ENCODE results near the gene MAPK4. TPM values are rescaled to one million over a fixed set of nuclear protein-coding genes. Genes with fewer than 3 reads are reported as not detected.

Gene MAPK4
- total RNA-seq, 2 donors from 2014 or later: 10.6 to 12.6 TPM

GRCh38 chr18:50717563-50717962, 157.7 kb downstream of the MAPK4 start:
- Histone ChIP-seq H3K9me3 (no peaks in the 10 kb centered on the region), H3K36me3 (no peaks in the 10 kb centered on the region), H3K4me3 (no peak overlapping the region), H3K4me1 (replicated peaks) (no peaks in the 10 kb centered on the region), H3K27ac (no peak overlapping the region), H3K27me3 (replicated peaks; ENCODE audit: insufficient read depth) (no peaks in the 10 kb centered on the region)
- no peak for TF ChIP-seq POLR2AphosphoS5 (IDR thresholded peaks at IDR 0.05)
- no peak for TF ChIP-seq POLR2A (IDR thresholded peaks at IDR 0.05)
- TF ChIP-seq CTCF (IDR thresholded peaks at IDR 0.05): no peak
- 81% methylated on average over 2 of the region's 2 CpGs for WGBS
- intact Hi-C loops (cut with DNase I): no loop called here
- DNase-seq (ENCODE audit: low spot score): no peak

GRCh38 chr18:50719471-50720324, 159.8 kb downstream of the MAPK4 start:
- H3K36me3 ChIP-seq: no peaks in the 10 kb centered on the region
- TF ChIP-seq POLR2AphosphoS5 (IDR thresholded peaks at IDR 0.05) (no peak), CTCF (IDR thresholded peaks at IDR 0.05) (no peak), POLR2A (IDR thresholded peaks at IDR 0.05) (no peak)
- no peaks in the 10 kb centered on the region for H3K9me3 ChIP-seq
- H3K27ac ChIP-seq: no peak overlapping the region
- intact Hi-C loops (cut with DNase I): no loop called here
- no peaks in the 10 kb centered on the region for H3K27me3 ChIP-seq (replicated peaks; ENCODE audit: insufficient read depth)
- H3K4me3 ChIP-seq: no peak overlapping the region
- 86% methylated on average over 11 of the region's 11 CpGs for WGBS
- DNase-seq (ENCODE audit: low spot score): no peak
- H3K4me1 ChIP-seq (replicated peaks): no peaks in the 10 kb centered on the region

GRCh38 chr18:50720325-50720674, 160.4 kb downstream of the MAPK4 start:
- H3K4me3 ChIP-seq: no peak overlapping the region
- H3K36me3 ChIP-seq: no peaks in the 10 kb centered on the region
- H3K27ac ChIP-seq: no peak overlapping the region
- 85% methylated on average over 4 of the region's 4 CpGs for WGBS
- no peaks in the 10 kb centered on the region for H3K9me3 ChIP-seq
- DNase-seq (ENCODE audit: low spot score): no peak
- no peak for TF ChIP-seq CTCF (IDR thresholded peaks at IDR 0.05)
- no peak for TF ChIP-seq POLR2AphosphoS5 (IDR thresholded peaks at IDR 0.05)
- TF ChIP-seq POLR2A (IDR thresholded peaks at IDR 0.05): no peak
- intact Hi-C loops (cut with DNase I): no loop called here
- H3K27me3 ChIP-seq (replicated peaks; ENCODE audit: insufficient read depth): no peaks in the 10 kb centered on the region
- no peaks in the 10 kb centered on the region for H3K4me1 ChIP-seq (replicated peaks)

GRCh38 chr18:50721006-50721405, 161.1 kb downstream of the MAPK4 start:
- H3K4me1 ChIP-seq (replicated peaks): no peaks in the 10 kb centered on the region
- WGBS: 95% methylated on average over 4 of the region's 4 CpGs
- intact Hi-C loops (cut with DNase I): no loop called here
- TF ChIP-seq POLR2AphosphoS5 (IDR thresholded peaks at IDR 0.05) (no peak), CTCF (IDR thresholded peaks at IDR 0.05) (no peak), POLR2A (IDR thresholded peaks at IDR 0.05) (no peak)
- H3K36me3 ChIP-seq: no peaks in the 10 kb centered on the region
- DNase-seq (ENCODE audit: low spot score): no peak
- no peaks in the 10 kb centered on the region for H3K9me3 ChIP-seq
- no peaks in the 10 kb centered on the region for H3K27me3 ChIP-seq (replicated peaks; ENCODE audit: insufficient read depth)
- H3K27ac ChIP-seq: no peak overlapping the region
- H3K4me3 ChIP-seq: no peak overlapping the region

Data from prostate gland (tissue), 2 donors.